Hematopoietic multipotent progenitor cell treated with erythropoietin and hydrocortisone succinate and interleukin-3 and kit ligand, for 8 days (in vitro differentiated cells): ENCODE measurements around the gene AASS.

Experiments used
- DNase-seq: peaks from one replicate; pipeline ENCODE4 v3.0.0-alpha.2; 2015

AASS gene

GRCh38 chr7:122035876-122036275 is 108.2 kb downstream of the AASS start:
- no peak for DNase-seq

DNA sequence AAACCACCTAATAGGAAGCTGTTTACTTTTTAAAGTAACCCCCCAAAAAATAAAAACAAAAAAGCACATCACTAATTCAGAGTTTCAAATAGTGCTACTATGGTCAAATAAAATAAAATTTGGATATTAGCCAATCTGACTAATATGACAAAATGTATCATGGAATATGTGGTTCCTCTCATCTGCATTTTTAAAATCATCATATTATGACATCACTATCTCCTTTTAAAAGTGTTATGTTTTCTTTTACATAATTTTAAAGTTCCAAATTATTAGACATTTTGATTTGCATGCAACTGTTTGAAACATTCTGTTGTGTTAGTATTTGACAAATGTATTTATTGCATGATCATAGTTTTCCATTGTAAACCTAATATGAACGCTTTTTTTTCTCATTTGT is 110.4 kb downstream of the AASS start:
- no peak for DNase-seq

DNA sequence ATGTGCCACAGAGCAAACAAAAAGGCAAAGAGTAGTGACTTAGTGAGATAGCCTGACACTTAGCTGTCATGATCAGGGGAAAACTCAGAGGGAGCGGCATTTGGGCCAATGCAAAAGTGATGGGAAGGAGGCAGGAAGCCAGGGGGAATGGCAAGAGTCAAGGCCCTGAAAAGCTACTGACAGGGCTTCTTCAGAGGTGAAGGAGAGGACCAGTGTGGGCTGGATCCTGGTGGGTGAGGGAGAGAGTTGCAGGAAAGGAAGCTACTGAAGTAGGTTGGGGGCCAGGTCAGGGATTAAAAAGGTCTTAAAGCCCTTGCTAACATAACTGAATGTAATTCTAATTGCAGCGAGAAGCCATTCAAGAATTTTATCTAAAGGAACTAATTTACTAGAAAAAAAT is 117.0 kb downstream of the AASS start:
- DNase-seq: no peak
